ENCODE results near the gene HRAS.

GRCh38 chr11:528166-528814 lies 7.1 kb downstream of the HRAS start:
- TF ChIP-seq CTCF (IDR thresholded peaks at IDR 0.05) (no peak), POLR2A (IDR thresholded peaks at IDR 0.05) (no peak)

Measured in body of pancreas (tissue), 4 donors.